Peyer's patch (tissue), 4 donors: ENCODE results near the gene LRBA. TPM values are rescaled to one million over a fixed set of nuclear protein-coding genes. Genes with fewer than 3 reads are reported as not detected.
A peak's percentile ranks its signal among the peaks of the same experiment; 100 is the strongest.
"Not testable (repeated sequence)": the region's sequence is repeated elsewhere in the genome, so short reads cannot be mapped to it uniquely, and the experiment has no call there.

Source experiments
- DNase-seq, 3 donors: peaks; one replicate each; pipeline ENCODE4 v3.0.0-alpha.2; 2017 to 2019
- H3K27ac ChIP-seq, 4 donors: fragments of 200-600 bp; sonication (generic); one replicate each; pipeline ENCODE4 v1.5.1; 2016 to 2019
- H3K27me3 ChIP-seq, 2 donors: fragments of 200-600 bp; sonication (generic); one replicate each; pipeline ENCODE4 v1.5.1; 2019
- H3K36me3 ChIP-seq, 3 donors: fragments of 200-600 bp; sonication (generic); one replicate each; pipeline ENCODE4 v1.5.1; 2016 to 2019
- H3K4me1 ChIP-seq, 4 donors: fragments of 200-600 bp; sonication (generic); one replicate each; pipeline ENCODE4 v1.5.1; 2016 to 2019
- H3K4me3 ChIP-seq, 4 donors: fragments of 200-600 bp; sonication (generic); 1 replicate in 3 of 4; 2 replicates in 1 of 4; pipeline ENCODE4 v1.5.1; 2016 to 2019; ENCODE audit warnings: mild to moderate bottlenecking in 1 of 4
- H3K9me3 ChIP-seq, 4 donors: fragments of 200-600 bp; sonication (generic); one replicate each; pipeline ENCODE4 v1.5.1; 2016 to 2019; ENCODE audit warnings: mild to moderate bottlenecking in 1 of 4
- CTCF ChIP-seq, 6 experiments: fragments of 450-650 bp in 4 of 6; fragments of 200-600 bp in 2 of 6; sonication (generic) in 1 of 6; IDR thresholded peaks; one replicate each; pipeline ENCODE4 v1.5.1; 2017 to 2019; ENCODE audit warnings: antibody characterized with exemption in 6 of 6, mild to moderate bottlenecking in 3 of 6, moderate library complexity in 1 of 6
- POLR2A ChIP-seq, 2 donors: fragments of 450-650 bp; IDR thresholded peaks; one replicate each; pipeline ENCODE4 v1.5.1; 2017; ENCODE audit warnings: antibody characterized with exemption in 2 of 2, mild to moderate bottlenecking in 2 of 2, moderate library complexity in 2 of 2
- total RNA-seq, 4 donors: library from RNA; depleted of rRNA; stranded (reverse); fragments of >200 nt; gene quantifications; one replicate each; pipeline ENCODE4 v1.1.0, GENCODE V29; 2016

Gene LRBA
- total RNA-seq, 4 donors from 2014 or later: 71.5 to 120 (median 91.7) TPM

GRCh38 chr4:150533673-150534072, 481.4 kb downstream of the LRBA start:
- no peak for TF ChIP-seq POLR2A (IDR thresholded peaks at IDR 0.05)

GRCh38 chr4:150525321-150525868, 489.7 kb downstream of the LRBA start:
- no peaks in the 10 kb centered on the region for H3K4me1 ChIP-seq
- H3K27ac ChIP-seq: no peak overlapping the region
- H3K4me3 ChIP-seq: no peak overlapping the region
- TF ChIP-seq POLR2A (IDR thresholded peaks at IDR 0.05) (no peak), CTCF (IDR thresholded peaks at IDR 0.05) (no peak)
- H3K9me3 ChIP-seq: no peaks in the 10 kb centered on the region
- no peaks in the 10 kb centered on the region for H3K27me3 ChIP-seq
- DNase-seq: no peak
- H3K36me3 ChIP-seq: no peaks in the 10 kb centered on the region

More at GRCh38 chr4:150533673-150534072, 481.4 kb downstream of the LRBA start:
- Histone ChIP-seq H3K4me3 (no peak overlapping the region), H3K9me3 (no peaks in the 10 kb centered on the region), H3K27me3 (no peaks in the 10 kb centered on the region), H3K27ac (no peak overlapping the region), H3K36me3 (no peaks in the 10 kb centered on the region), H3K4me1 (no peaks in the 10 kb centered on the region)
- DNase-seq: no peak

- no peaks in the 10 kb centered on the region for H3K36me3 ChIP-seq
- H3K4me1 ChIP-seq: no peaks in the 10 kb centered on the region
- H3K9me3 ChIP-seq: no peaks in the 10 kb centered on the region
- H3K27ac ChIP-seq: no peak overlapping the region
- no peak for DNase-seq
- no peaks in the 10 kb centered on the region for H3K27me3 ChIP-seq
- TF ChIP-seq CTCF (IDR thresholded peaks at IDR 0.05) (no peak), POLR2A (IDR thresholded peaks at IDR 0.05) (no peak)
- H3K4me3 ChIP-seq: no peak overlapping the region
Observed at GRCh38 chr4:150518559-150518958, 496.5 kb downstream of the LRBA start.

- no peak overlapping the region for H3K27ac ChIP-seq
- no peaks in the 10 kb centered on the region for H3K9me3 ChIP-seq
- H3K4me1 ChIP-seq: no peaks in the 10 kb centered on the region
- DNase-seq: no peak
- no peak overlapping the region for H3K4me3 ChIP-seq
- no peaks in the 10 kb centered on the region for H3K27me3 ChIP-seq
- TF ChIP-seq POLR2A (IDR thresholded peaks at IDR 0.05) (no peak), CTCF (IDR thresholded peaks at IDR 0.05) (no peak)
- H3K36me3 ChIP-seq: no peaks in the 10 kb centered on the region
Observed at GRCh38 chr4:150515135-150515534, 499.9 kb downstream of the LRBA start.

- TF ChIP-seq POLR2A (IDR thresholded peaks at IDR 0.05): no peak
- no peak for TF ChIP-seq CTCF (IDR thresholded peaks at IDR 0.05)
- Histone ChIP-seq H3K4me1 (no peaks in the 10 kb centered on the region), H3K4me3 (no peak overlapping the region), H3K9me3 (no peaks in the 10 kb centered on the region), H3K27me3 (no peaks in the 10 kb centered on the region), H3K36me3 (no peaks in the 10 kb centered on the region), H3K27ac (no peak overlapping the region)
- no peak for DNase-seq
Observed at GRCh38 chr4:150514709-150515108, 500.4 kb downstream of the LRBA start.

- TF ChIP-seq POLR2A (IDR thresholded peaks at IDR 0.05) (no peak), CTCF (IDR thresholded peaks at IDR 0.05) (no peak)
- no peaks in the 10 kb centered on the region for H3K27me3 ChIP-seq
- DNase-seq: no peak
- H3K27ac ChIP-seq: peak overlapping the region in 3 of 4 donors; percentile 38 to 76 (median 47)
- no peaks in the 10 kb centered on the region for H3K9me3 ChIP-seq
- no peaks in the 10 kb centered on the region for H3K36me3 ChIP-seq
- H3K4me1 ChIP-seq: no peaks in the 10 kb centered on the region
- H3K4me3 ChIP-seq: no peak overlapping the region
Observed at GRCh38 chr4:150510176-150510865, 504.8 kb downstream of the LRBA start.

- not testable (repeated sequence) for H3K27me3 ChIP-seq, H3K27ac ChIP-seq
Observed at GRCh38 chr4:150507656-150508055, 507.4 kb downstream of the LRBA start.

More at GRCh38 chr4:150507656-150508055, 507.4 kb downstream of the LRBA start:
- not testable (repeated sequence) for H3K4me1 ChIP-seq, H3K9me3 ChIP-seq, DNase-seq, H3K4me3 ChIP-seq, H3K36me3 ChIP-seq
